ENCODE data around the gene CCDC61. TPM values are rescaled to one million over a fixed set of nuclear protein-coding genes. Genes with fewer than 3 reads are reported as not detected.

CCDC61 gene
- total RNA-seq, 1 donor = 3.6 TPM

- Histone ChIP-seq H3K27me3 (ENCODE audit: insufficient read depth, low read length) (peaks cover 17% of the 10 kb centered on the region), H2AFZ (ENCODE audit: low read length) (no peak overlapping the region), H3K4me3 (ENCODE audit: insufficient read depth, low read length) (no peak overlapping the region), H3K36me3 (ENCODE audit: insufficient read depth, low read length) (no peaks in the 10 kb centered on the region), H3K4me1 (ENCODE audit: insufficient read depth, low read length) (no peaks in the 10 kb centered on the region), H3K4me2 (ENCODE audit: insufficient read depth, low read length) (no peak overlapping the region), H3K9me3 (ENCODE audit: low read depth, low read length) (no peaks in the 10 kb centered on the region), H3K27ac (ENCODE audit: low read depth, low read length) (no peak overlapping the region), H3K79me2 (ENCODE audit: insufficient read depth, low read length) (no peaks in the 10 kb centered on the region), H4K20me1 (ENCODE audit: insufficient read depth, low read length) (no peaks in the 10 kb centered on the region)
- DNase-seq (ENCODE audit: insufficient read length, low spot score, missing footprints) = no peak
- TF ChIP-seq CTCF (IDR thresholded peaks at IDR 0.05; ENCODE audit: extremely low read depth, low read depth, low read length) = no peak
These were observed 33.2 kb upstream of the CCDC61 start for GRCh38 chr19:45962021-45962420.

GRCh38 chr19:45967246-45967645, 28.0 kb upstream of the CCDC61 start:
- Histone ChIP-seq H3K27me3 (ENCODE audit: insufficient read depth, low read length) (peaks cover 26% of the 10 kb centered on the region), H3K27ac (ENCODE audit: low read depth, low read length) (no peak overlapping the region), H4K20me1 (ENCODE audit: insufficient read depth, low read length) (no peaks in the 10 kb centered on the region), H3K79me2 (ENCODE audit: insufficient read depth, low read length) (no peaks in the 10 kb centered on the region), H3K4me3 (ENCODE audit: insufficient read depth, low read length) (no peak overlapping the region), H3K9me3 (ENCODE audit: low read depth, low read length) (no peaks in the 10 kb centered on the region), H3K4me1 (ENCODE audit: insufficient read depth, low read length) (no peaks in the 10 kb centered on the region), H3K4me2 (ENCODE audit: insufficient read depth, low read length) (no peak overlapping the region), H3K36me3 (ENCODE audit: insufficient read depth, low read length) (no peaks in the 10 kb centered on the region), H2AFZ (ENCODE audit: low read length) (no peak overlapping the region)
- DNase-seq (ENCODE audit: insufficient read length, low spot score, missing footprints) = no peak
- TF ChIP-seq CTCF (IDR thresholded peaks at IDR 0.05; ENCODE audit: extremely low read depth, low read depth, low read length) = no peak

- TF ChIP-seq CTCF (IDR thresholded peaks at IDR 0.05; ENCODE audit: extremely low read depth, low read depth, low read length) = no peak
- Histone ChIP-seq H2AFZ (ENCODE audit: low read length) (no peak overlapping the region), H4K20me1 (ENCODE audit: insufficient read depth, low read length) (no peaks in the 10 kb centered on the region), H3K79me2 (ENCODE audit: insufficient read depth, low read length) (no peaks in the 10 kb centered on the region), H3K4me3 (ENCODE audit: insufficient read depth, low read length) (no peak overlapping the region), H3K27me3 (ENCODE audit: insufficient read depth, low read length) (peaks cover 34% of the 10 kb centered on the region), H3K9me3 (ENCODE audit: low read depth, low read length) (no peaks in the 10 kb centered on the region), H3K4me2 (ENCODE audit: insufficient read depth, low read length) (no peak overlapping the region), H3K36me3 (ENCODE audit: insufficient read depth, low read length) (no peaks in the 10 kb centered on the region), H3K4me1 (ENCODE audit: insufficient read depth, low read length) (no peaks in the 10 kb centered on the region), H3K27ac (ENCODE audit: low read depth, low read length) (no peak overlapping the region)
- no peak for DNase-seq (ENCODE audit: insufficient read length, low spot score, missing footprints)
These were observed 26.6 kb upstream of the CCDC61 start for GRCh38 chr19:45968626-45969025.

GRCh38 chr19:45969676-45970075, 25.6 kb upstream of the CCDC61 start:
- Histone ChIP-seq H3K9me3 (ENCODE audit: low read depth, low read length) (no peaks in the 10 kb centered on the region), H3K4me2 (ENCODE audit: insufficient read depth, low read length) (no peak overlapping the region), H3K79me2 (ENCODE audit: insufficient read depth, low read length) (no peaks in the 10 kb centered on the region), H3K4me3 (ENCODE audit: insufficient read depth, low read length) (no peak overlapping the region), H4K20me1 (ENCODE audit: insufficient read depth, low read length) (no peaks in the 10 kb centered on the region), H3K27me3 (ENCODE audit: insufficient read depth, low read length) (peaks cover 43% of the 10 kb centered on the region), H2AFZ (ENCODE audit: low read length) (no peak overlapping the region), H3K27ac (ENCODE audit: low read depth, low read length) (no peak overlapping the region), H3K4me1 (ENCODE audit: insufficient read depth, low read length) (no peaks in the 10 kb centered on the region), H3K36me3 (ENCODE audit: insufficient read depth, low read length) (no peaks in the 10 kb centered on the region)
- DNase-seq (ENCODE audit: insufficient read length, low spot score, missing footprints) = no peak
- no peak for TF ChIP-seq CTCF (IDR thresholded peaks at IDR 0.05; ENCODE audit: extremely low read depth, low read depth, low read length)
